Limb (tissue), 2 donors: ENCODE results near the gene TIMM22.
"Not testable (repeated sequence)": the region's sequence is repeated elsewhere in the genome, so short reads cannot be mapped to it uniquely, and the experiment has no call there.

Experiments used
- DNase-seq, 2 donors: peaks; one replicate each; pipeline ENCODE4 v3.0.0-alpha.2; 2016; ENCODE audit errors: extremely low spot score in 2 of 2

Gene TIMM22

GRCh38 chr17:971861-972260 is 25.1 kb upstream of the TIMM22 start:
- DNase-seq: not testable (repeated sequence)

DNA sequence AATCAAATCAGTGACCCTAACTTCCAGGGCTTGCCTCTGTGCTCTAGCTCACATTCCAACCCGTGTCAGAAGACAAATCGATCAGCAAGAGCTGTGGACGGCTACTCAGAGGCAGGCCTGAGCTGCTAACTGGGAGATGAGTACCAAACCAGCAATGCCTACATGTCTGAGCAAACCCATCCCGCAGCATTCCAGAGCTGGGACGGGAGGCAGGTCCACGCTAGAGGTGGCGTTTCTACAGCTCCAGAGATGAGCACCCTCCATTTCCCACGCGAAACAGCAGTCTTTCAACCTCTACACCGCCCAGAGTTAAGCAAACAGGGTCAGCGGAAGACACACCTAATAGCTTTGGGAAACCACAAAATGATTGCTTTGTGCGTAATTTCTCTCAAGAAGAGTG is 23.9 kb upstream of the TIMM22 start:
- no peak for DNase-seq

DNA sequence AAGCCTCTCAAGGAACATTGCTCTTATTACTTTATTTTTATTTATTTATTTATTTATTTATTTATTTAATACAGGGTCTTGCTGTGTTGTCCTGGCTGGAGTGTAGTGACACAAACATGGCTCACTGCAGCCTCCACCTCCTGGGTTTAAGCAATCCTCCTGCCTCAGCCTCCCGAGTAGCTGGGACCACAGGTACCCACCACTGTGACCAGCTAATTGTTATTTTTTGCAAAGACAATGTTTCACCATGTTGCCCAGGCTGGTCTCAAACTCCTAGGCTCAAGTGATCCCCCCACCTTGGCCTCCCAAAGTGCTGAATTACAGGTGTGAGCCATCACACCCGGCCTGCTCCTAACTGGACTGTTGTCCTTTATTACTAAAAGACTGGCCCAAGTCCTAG is 22.2 kb upstream of the TIMM22 start:
- not testable (repeated sequence) for DNase-seq

GRCh38 chr17:975371-975915 is 21.5 kb upstream of the TIMM22 start:
- DNase-seq: no peak

DNA sequence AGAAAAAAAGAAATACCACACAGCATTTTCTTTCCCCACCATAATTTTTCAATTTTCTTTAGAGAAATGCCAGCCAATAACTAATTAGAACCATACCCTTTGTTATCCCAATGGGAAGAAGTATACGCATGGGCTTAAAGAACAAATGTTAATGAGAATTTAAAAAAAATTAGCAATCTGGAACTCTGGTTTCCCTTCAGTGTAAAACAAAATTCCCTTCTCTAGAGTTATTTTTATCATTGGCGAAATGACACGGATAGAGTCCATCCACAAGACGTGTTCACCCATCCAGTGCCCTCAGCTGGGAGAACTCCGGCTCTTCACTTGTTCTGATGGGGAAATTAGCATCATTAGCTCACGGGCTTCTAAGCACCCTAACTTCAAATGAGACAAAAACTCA is 20.6 kb upstream of the TIMM22 start:
- no peak for DNase-seq

DNA sequence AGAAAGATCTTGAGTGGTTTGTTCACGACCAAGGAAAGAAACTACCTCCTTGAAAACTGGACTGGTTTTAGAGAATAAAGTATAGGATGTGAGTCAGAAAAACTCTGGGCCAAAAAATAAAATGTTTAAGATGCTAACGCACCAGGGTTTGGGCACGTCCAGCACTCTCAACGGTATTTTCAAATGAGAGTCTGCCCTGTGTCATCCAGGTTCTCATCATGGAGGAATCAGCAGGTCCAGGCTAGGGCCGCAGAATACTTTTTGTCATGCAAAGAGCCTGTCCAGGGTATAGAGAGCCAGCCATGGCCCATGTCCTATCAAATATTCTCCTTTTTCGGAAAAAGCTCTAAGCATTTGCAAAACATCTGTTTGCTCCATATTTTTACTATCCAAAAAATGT is 19.8 kb upstream of the TIMM22 start:
- no peak for DNase-seq

DNA sequence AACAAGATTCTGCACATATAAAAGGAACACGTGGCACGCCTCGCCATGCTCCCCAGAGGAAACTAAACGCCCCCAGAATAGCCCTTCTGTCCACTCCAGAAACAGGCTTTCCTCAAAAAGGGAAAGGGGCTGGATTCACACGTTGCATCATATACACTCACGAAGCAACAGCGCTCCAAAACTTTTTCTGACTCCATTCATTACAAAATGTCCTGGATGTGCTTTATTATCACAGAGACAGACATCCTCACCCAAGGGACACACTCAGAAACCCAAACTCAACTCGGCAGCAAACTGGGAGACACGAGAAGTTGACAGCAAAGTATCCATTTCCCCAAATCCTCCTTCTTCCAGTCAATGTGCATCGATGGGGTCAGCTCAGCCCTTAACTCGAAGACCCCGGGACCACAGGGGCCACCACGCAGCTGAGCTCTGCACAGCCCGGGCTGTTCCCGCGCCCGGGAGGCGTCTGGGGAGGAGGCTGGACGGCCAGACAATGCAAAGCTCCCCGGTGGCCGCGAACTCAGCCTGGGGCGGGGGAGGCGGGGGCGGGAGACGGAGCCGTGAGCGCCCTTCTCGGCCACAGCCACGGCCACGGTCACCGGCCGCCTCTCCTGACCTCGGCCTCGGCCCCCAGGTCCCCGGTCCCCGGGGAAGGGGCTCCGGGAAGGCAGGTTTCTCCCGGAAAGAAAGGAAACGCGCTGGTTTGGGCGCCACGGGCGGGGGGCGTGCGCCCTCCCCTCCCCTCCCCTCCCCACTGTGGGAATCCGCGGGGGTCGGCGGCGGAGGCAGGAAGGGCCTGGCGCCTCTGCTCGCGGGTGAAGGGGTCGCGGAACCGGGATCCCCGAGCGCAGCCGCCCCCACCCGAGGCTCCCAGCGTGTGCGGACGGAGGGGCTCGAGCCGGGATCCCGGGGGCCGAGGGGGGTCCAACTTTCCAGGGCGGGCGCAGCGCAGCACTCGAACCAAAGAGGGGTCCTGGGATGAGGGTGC is 18.5 kb upstream of the TIMM22 start:
- DNase-seq: peak; percentile 45 to 69

DNA sequence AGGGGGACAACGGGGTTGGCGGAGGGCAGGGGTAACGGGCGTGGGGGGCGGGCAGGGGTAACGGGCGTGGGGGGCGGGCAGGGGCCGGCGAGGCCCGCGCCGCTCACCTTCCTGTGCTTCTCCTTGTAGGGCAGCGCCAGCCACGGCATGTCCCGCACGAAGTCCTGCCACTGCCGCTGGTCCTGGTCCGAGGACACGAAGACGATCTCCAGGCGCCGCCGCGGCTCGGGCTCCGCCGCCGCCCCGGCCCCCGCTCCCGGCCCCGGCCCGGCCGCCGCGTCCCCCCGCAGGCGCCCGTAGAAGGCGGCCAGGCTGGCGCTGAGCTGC is 17.8 kb upstream of the TIMM22 start:
- no peak for DNase-seq

- DNase-seq: peak; percentile 90 to 98
These were observed 17.2 kb upstream of the TIMM22 start, which contains the start of gene NXN for GRCh38 chr17:979539-980405. NXN (minus strand) TSS chr17:979776.

GRCh38 chr17:980406-981291 is 16.3 kb upstream of the TIMM22 start:
- DNase-seq: peak; percentile 81 to 93

DNA sequence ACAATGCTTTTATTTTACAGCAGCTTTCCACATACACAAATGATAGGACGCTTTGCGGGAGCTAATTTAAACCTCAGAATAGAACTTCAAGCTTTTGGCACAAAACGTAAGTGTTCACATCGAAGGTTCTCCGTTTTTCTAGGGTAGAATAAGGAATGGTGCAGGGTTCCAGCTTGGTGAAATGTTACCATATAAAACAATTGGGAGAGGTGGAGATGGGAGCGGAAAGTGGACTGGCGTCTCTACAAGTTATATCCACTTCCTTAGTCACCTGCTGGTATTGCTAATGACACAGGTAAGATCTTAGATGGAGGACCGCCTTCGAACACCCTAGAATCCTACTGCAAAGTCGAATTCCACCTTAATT is 15.7 kb upstream of the TIMM22 start:
- no peak for DNase-seq

DNA sequence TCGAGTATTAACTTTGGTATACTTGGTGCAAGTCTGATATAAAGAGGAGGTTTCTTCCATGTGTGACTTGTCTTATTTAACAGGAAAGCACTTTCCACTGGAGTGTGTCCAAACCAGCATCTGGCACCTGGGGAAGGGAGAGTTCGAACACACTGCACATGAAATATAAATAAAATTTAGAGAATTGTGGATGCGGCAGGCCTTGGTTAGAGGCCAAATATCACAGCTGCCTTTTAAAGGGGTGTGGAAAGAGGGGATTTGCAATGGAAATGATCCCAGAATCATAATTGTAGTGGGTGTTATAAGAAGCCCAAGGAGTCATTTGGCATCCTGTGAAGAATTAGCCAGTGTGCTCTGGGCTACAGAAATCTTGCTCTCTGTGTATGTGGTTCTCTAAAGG is 13.0 kb upstream of the TIMM22 start:
- peak in 1 of 2 donors; percentile 48 for DNase-seq

DNA sequence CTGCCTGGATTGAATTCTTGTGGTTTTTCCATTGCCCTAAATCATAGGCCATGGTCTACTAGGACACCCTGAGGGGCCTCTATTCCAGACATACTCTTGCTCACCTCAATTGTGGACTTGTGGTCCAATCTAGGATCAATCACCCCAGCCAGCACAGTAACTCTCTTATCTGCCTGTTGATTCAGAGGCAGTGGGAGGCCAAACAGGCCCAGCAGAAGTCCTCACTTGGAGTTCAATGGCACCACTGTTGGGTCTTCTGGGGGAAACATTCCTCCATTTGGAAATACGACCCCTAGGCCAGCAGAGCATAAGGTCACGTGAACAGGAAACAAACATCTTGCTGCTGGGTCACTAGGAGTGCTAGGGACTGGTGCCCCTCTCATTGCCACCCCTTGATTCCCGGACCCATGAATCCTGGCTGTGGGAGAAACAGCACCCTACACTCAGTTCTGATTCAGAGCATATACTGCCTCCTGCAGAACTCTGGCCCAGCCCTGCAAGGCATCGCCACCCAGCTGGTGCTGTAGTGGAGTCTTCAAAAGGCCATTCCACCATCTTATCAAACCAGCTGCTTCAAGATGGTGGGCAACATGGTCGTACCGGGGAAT is 10.5 kb upstream of the TIMM22 start:
- DNase-seq: no peak

DNA sequence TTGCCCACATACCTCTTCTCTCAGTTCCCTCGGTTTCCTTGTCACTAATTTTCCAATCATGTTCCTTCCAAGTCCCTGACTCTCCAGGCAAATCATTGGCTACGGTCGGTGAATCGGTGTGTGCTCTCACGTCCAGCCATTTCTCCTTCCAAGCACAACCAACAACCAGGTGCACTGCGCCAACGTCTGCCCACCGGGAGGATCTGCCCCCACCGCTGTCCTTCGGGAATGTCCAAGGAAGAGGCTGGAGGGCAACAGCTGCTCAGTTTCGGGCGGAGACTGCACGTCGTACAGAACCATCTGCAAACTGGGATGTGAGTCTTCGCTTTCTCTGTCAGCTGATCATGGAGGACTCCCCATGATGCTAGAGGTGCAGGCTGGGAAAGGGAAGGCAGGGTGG is 9.0 kb upstream of the TIMM22 start:
- DNase-seq: no peak

DNA sequence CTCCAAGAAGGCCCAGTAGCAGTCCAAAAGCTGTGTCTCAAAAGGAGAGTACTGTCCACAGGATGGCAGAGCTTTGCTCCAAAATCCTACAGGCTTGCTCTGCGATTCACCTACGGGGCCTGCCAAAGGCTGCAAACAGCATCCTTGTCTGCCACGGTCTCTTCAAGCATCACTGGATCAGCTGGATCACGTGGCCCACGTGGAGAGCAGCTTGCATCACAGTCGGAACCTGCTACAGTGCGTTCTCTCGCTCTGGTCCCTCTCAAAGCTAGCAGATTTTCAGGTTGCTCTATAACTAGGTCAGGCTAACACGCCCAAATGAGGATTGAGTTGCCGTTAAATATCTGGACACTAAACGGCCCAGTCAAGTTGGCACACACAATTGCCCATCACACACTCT is 8.4 kb upstream of the TIMM22 start:
- DNase-seq: no peak

DNA sequence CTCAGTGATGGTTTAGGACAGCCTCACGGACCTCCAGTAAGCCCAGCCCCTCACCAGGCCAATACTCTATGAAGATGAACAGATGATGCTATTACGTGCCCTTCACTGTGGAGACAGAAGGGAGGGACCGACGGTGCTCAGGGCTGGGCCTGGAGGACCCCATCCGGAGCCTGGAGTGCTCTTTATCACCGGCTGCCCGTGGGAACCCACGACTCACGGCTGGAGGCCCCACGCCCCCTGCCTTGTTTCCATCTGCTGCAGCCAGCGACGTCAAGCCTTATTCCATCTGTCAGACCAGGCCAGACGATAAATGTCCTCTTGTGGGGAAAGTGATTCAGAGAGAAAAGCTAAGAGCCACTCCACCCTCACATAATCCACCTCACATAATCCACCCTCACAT is 4.0 kb upstream of the TIMM22 start:
- DNase-seq: no peak

GRCh38 chr17:995324-995723 is 1.6 kb upstream of the TIMM22 start:
- not testable (repeated sequence) for DNase-seq

DNA sequence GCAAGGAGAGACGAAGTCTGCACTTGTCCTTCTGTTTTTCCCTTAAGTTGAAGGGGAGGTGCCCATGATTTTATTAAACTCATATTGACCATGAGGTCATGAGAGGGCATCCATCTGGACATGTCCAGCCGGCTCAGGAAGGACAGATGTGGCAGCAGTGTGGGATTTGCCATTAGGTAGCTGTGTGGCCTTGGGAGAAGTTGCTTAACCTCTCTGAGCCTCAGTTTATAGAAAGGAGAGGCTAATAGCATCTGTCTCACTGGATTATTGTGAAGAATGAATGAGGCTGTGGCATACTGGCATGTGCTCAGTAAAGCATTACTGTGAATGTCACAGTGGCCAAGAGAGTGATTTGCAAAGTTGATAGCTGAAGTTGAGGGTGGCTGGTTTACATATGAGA is 1.2 kb downstream of the TIMM22 start:
- DNase-seq: no peak

GRCh38 chr17:1000597-1001461 is 3.9 kb downstream of the TIMM22 start:
- peak in 1 of 2 donors; percentile 58 for DNase-seq
